ENCODE results near the gene PPP1R16B.

PPP1R16B gene

GRCh38 chr20:38926142-38926933 lies 120.8 kb downstream of the PPP1R16B start, which contains the start of gene FAM83D:
FAM83D (plus strand) TSS chr20:38926417; CDS start chr20:38926443, 26 bp downstream.
- DNase-seq (ENCODE audit: insufficient read length, low spot score), result peak; percentile 100
- peak; percentile 97 for FAIRE-seq

GRCh38 chr20:38926934-38927616 lies 121.6 kb downstream of the PPP1R16B start:
- DNase-seq (ENCODE audit: insufficient read length, low spot score) (no peak), FAIRE-seq (no peak)

- DNase-seq (ENCODE audit: insufficient read length, low spot score) (no peak), FAIRE-seq (peak; percentile 23)
Observed at GRCh38 chr20:38927902-38928578, 122.5 kb downstream of the PPP1R16B start.

- FAIRE-seq (no peak), DNase-seq (ENCODE audit: insufficient read length, low spot score) (no peak)
Observed at GRCh38 chr20:38930242-38930569, 124.7 kb downstream of the PPP1R16B start.

- FAIRE-seq (no peak), DNase-seq (ENCODE audit: insufficient read length, low spot score) (no peak)
Observed at GRCh38 chr20:38931984-38932383, 126.5 kb downstream of the PPP1R16B start.

GRCh38 chr20:38932457-38933120 lies 127.1 kb downstream of the PPP1R16B start:
- peak; percentile 64 for FAIRE-seq
- DNase-seq (ENCODE audit: insufficient read length, low spot score), result peak; percentile 44

GRCh38 chr20:38934530-38934929 lies 129.0 kb downstream of the PPP1R16B start:
- DNase-seq (ENCODE audit: insufficient read length, low spot score), result no peak
- FAIRE-seq, result no peak

GRCh38 chr20:38935285-38935684 lies 129.8 kb downstream of the PPP1R16B start:
- peak; percentile 45 for DNase-seq (ENCODE audit: insufficient read length, low spot score)
- no peak for FAIRE-seq

- peak; percentile 57 for FAIRE-seq
- DNase-seq (ENCODE audit: insufficient read length, low spot score), result no peak
Observed at GRCh38 chr20:38935967-38936407, 130.5 kb downstream of the PPP1R16B start.

GRCh38 chr20:38937000-38937399 lies 131.5 kb downstream of the PPP1R16B start:
- no peak for FAIRE-seq
- no peak for DNase-seq (ENCODE audit: insufficient read length, low spot score)

GRCh38 chr20:38937978-38938473 lies 132.5 kb downstream of the PPP1R16B start:
- no peak for FAIRE-seq

GRCh38 chr20:38939686-38940085 lies 134.2 kb downstream of the PPP1R16B start:
- no peak for FAIRE-seq
- DNase-seq (ENCODE audit: insufficient read length, low spot score), result no peak

More at GRCh38 chr20:38937978-38938473, 132.5 kb downstream of the PPP1R16B start:
- no peak for DNase-seq (ENCODE audit: insufficient read length, low spot score)

GRCh38 chr20:38940644-38941043 lies 135.1 kb downstream of the PPP1R16B start:
- FAIRE-seq, result no peak
- DNase-seq (ENCODE audit: insufficient read length, low spot score), result no peak

GRCh38 chr20:38941726-38942389 lies 136.4 kb downstream of the PPP1R16B start:
- FAIRE-seq (no peak), DNase-seq (ENCODE audit: insufficient read length, low spot score) (no peak)

GRCh38 chr20:38945012-38945411 lies 139.5 kb downstream of the PPP1R16B start:
- no peak for DNase-seq (ENCODE audit: insufficient read length, low spot score)
- no peak for FAIRE-seq

GRCh38 chr20:38946836-38947235 lies 141.3 kb downstream of the PPP1R16B start:
- DNase-seq (ENCODE audit: insufficient read length, low spot score) (no peak), FAIRE-seq (no peak)

GRCh38 chr20:38947931-38948362 lies 142.4 kb downstream of the PPP1R16B start:
- peak; percentile 16 for FAIRE-seq
- no peak for DNase-seq (ENCODE audit: insufficient read length, low spot score)

GRCh38 chr20:38950254-38950653 lies 144.8 kb downstream of the PPP1R16B start:
- no peak for FAIRE-seq

GRCh38 chr20:38951611-38952010 lies 146.1 kb downstream of the PPP1R16B start:
- DNase-seq (ENCODE audit: insufficient read length, low spot score) (no peak), FAIRE-seq (no peak)

More at GRCh38 chr20:38950254-38950653, 144.8 kb downstream of the PPP1R16B start:
- no peak for DNase-seq (ENCODE audit: insufficient read length, low spot score)

- FAIRE-seq, result no peak
Observed at GRCh38 chr20:38952153-38952552, 146.7 kb downstream of the PPP1R16B start.

More at GRCh38 chr20:38952153-38952552, 146.7 kb downstream of the PPP1R16B start:
- no peak for DNase-seq (ENCODE audit: insufficient read length, low spot score)
